Measurements from ENCODE around the gene URB1.

DNA sequence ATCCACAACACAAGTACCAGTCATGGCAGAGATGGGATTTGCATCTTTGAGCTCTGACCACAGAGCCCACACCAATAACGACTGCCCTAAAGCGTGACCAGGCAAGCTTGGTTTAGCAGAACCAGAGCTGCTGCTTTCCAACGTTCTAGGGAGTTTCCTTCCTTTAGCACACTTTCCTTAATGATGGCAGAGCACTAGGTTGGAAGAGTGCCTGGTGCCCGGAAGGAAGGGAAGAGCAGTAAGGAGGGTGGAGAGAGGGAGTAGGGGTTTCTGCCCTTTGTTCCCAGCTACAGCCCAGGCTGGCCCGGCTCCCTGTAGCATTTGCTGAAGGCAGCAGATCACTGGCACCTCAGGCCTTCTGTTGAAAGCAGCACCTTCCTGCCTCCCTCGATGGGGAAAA is 13.6 kb upstream of the URB1 start:
- TF ChIP-seq CTCF (IDR thresholded peaks at IDR 0.05; ENCODE audit: extremely low read depth in 1 of 2, insufficient read depth in 1 of 2, low read depth in 1 of 2, low read length in 2 of 2) (no peak), POLR2AphosphoS5 (IDR thresholded peaks at IDR 0.05; ENCODE audit: insufficient read depth, low read depth, low read length) (no peak), POLR2A (IDR thresholded peaks at IDR 0.05; ENCODE audit: low read depth, low read length) (no peak), EZH2 (IDR thresholded peaks at IDR 0.05; ENCODE audit: borderline replicate concordance, low read depth, low read length, severe bottlenecking) (no peak), MYC (IDR thresholded peaks at IDR 0.05; ENCODE audit: low read depth, low read length) (no peak), JUN (IDR thresholded peaks at IDR 0.05; ENCODE audit: borderline replicate concordance, insufficient read depth, insufficient read length, low read depth) (no peak), FOS (IDR thresholded peaks at IDR 0.05; ENCODE audit: borderline replicate concordance, insufficient read depth, low read length) (no peak)
- TF ChIP-seq, protein P1, sequence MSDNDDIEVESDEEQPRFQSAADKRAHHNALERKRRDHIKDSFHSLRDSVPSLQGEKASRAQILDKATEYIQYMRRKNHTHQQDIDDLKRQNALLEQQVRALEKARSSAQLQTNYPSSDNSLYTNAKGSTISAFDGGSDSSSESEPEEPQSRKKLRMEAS (IDR thresholded peaks at IDR 0.05; ENCODE audit: insufficient read depth, insufficient read length), result no peak

All from endothelial cell of umbilical vein (primary cell).